Stimulated activated CD4-positive, alpha-beta T cell treated with anti-CD3 and anti-CD28 coated beads, TNF-alpha, amount 100 ng/mL, for 48 hours (primary cell): ENCODE measurements around the gene TOR1AIP1.
A peak's percentile ranks its signal among the peaks of the same experiment; 100 is the strongest.
"Not testable (repeated sequence)": the region's sequence is repeated elsewhere in the genome, so short reads cannot be mapped to it uniquely, and the experiment has no call there.

Experiments
- DNase-seq, 3 donors: peaks; one replicate each; pipeline ENCODE4 v3.0.0-alpha.2; 2020; ENCODE audit warnings: low read depth in 3 of 3

The TOR1AIP1 gene, protein sequence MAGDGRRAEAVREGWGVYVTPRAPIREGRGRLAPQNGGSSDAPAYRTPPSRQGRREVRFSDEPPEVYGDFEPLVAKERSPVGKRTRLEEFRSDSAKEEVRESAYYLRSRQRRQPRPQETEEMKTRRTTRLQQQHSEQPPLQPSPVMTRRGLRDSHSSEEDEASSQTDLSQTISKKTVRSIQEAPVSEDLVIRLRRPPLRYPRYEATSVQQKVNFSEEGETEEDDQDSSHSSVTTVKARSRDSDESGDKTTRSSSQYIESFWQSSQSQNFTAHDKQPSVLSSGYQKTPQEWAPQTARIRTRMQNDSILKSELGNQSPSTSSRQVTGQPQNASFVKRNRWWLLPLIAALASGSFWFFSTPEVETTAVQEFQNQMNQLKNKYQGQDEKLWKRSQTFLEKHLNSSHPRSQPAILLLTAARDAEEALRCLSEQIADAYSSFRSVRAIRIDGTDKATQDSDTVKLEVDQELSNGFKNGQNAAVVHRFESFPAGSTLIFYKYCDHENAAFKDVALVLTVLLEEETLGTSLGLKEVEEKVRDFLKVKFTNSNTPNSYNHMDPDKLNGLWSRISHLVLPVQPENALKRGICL

GRCh38 chr1:179882253-179883039 lies at the start of gene TOR1AIP1:
TSS of gene TOR1AIP1 (plus strand) at chr1:179882285. CDS start at chr1:179882503, 218 bp downstream.
- peak; percentile 91 to 95 (median 94) for DNase-seq

- not testable (repeated sequence) for DNase-seq
These were observed 45.2 kb upstream of the TOR1AIP1 start for GRCh38 chr1:179836686-179837445.

DNA sequence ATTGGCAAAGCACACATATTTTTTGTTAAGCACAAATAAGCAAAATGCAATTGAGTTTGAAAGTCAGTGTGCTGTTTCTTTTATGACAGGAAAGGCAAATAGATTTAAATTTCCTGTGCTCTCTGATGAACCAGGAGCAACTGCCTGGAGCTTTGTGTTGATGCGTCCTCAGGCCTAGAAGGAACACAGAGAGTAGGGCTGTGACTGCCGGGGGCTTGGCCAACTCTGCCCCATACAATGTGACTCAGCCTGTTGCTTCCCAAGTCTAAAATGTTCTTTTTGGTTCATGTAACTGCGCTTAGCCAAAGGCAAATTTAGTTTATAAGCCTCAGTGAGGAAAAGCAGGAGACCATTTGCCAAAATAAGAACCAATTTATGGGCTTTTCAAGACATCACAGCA lies 42.0 kb upstream of the TOR1AIP1 start:
- DNase-seq: no peak

GRCh38 chr1:179848233-179848632 lies 33.9 kb upstream of the TOR1AIP1 start:
- no peak for DNase-seq

DNA sequence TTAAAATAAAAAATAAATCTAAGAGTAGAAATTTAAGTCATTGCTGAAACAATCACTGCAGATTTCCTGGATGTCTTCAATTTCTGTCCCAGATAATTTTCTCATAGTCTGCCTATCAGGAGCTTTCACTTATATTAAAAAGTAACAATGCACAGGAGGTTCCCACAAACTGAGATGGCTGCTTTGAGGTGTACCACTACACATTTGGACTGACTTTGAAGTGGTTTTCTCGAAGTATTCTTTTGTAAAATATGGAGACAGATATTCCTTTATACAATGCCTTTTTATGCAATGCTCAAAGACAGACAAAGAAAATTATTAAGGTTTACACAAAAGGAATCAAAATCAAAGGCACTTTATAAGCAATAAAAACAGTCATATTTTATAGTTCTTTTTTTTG lies 29.0 kb upstream of the TOR1AIP1 start:
- no peak for DNase-seq

GRCh38 chr1:179855831-179856230 lies 26.3 kb upstream of the TOR1AIP1 start:
- not testable (repeated sequence) for DNase-seq

- DNase-seq: no peak
These were observed 25.8 kb upstream of the TOR1AIP1 start for GRCh38 chr1:179856296-179856695.

- no peak for DNase-seq
These were observed 25.1 kb upstream of the TOR1AIP1 start for GRCh38 chr1:179857009-179857408.

GRCh38 chr1:179860652-179861051 lies 21.4 kb upstream of the TOR1AIP1 start:
- DNase-seq: no peak

- no peak for DNase-seq
These were observed 16.7 kb upstream of the TOR1AIP1 start for GRCh38 chr1:179865377-179865776.

DNA sequence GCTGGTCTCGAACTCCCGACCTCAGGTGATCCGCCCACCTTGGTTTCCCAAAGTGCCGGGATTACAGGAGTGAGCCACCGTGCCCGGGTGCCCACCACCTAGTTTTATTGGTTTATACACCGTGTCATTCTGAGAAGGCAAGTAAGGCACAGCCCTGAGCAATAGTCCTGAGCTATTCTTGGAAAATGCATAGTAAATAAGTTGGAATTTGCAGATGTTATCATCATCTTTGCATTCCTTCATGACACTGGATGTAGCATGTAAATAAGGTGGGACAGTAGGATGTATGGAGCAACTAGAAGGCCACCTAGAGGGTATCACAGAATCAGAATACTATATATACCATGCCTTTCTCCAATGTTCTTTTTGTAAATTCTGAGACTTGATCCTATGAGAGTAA lies 15.5 kb upstream of the TOR1AIP1 start:
- DNase-seq: no peak

DNA sequence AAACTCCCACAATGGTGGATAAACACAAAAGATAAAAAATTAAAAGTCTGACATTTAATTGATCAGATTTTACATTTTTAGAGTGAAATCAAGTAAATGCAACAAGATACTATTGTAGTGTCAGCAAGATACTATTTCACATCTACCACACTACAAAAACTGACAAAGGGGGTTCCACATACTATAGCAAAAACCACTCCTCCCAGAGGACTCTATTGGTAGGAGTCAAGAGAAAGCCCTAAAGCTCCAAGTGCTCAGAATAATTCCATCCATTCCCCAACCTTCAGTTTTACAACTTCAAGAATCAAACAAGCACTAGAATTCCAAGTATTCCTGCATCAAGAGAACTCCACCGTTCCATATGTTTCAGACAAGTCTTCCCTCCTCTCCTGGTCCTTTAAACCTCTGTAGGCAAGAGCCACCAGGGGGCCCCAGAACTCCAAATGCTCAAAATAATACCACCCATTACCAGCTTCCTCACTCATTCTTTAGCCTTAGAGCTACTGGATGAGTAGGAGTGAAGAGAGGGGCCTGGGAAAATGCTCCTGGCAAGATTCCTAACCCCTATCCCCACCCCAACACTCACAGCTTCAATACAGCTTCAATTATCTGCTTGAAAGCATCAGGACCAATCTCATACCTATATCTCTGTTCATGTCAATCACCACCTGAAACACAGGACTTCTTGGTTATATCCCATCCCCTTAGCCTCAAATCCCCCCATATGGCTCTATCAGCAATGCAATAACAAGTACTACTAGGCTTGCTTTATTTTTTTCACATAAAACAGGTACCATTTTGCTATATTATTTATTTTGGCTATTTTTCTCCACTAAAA lies 14.4 kb upstream of the TOR1AIP1 start:
- peak in 1 of 3 donors; percentile 5 for DNase-seq

- DNase-seq: no peak
These were observed 11.2 kb upstream of the TOR1AIP1 start for GRCh38 chr1:179870870-179871269.

DNA sequence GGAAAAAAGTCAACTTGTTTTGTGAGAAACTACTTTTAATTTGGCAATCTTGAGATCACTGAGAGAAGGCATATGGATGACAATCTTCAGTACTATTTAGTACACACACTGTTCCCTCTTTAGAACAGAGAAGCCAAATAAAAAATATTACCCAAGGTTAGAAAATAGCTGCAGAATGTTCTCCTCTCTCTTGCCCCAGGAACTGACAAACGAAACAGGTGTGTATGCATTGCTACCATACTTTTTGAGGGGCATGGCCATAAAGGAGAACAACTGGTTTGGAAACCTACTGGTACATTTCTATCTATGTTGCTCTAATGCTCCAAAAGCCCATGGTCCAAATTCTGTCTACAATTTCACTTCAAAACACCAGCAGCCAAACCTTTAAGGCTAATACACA lies 10.1 kb upstream of the TOR1AIP1 start:
- no peak for DNase-seq

DNA sequence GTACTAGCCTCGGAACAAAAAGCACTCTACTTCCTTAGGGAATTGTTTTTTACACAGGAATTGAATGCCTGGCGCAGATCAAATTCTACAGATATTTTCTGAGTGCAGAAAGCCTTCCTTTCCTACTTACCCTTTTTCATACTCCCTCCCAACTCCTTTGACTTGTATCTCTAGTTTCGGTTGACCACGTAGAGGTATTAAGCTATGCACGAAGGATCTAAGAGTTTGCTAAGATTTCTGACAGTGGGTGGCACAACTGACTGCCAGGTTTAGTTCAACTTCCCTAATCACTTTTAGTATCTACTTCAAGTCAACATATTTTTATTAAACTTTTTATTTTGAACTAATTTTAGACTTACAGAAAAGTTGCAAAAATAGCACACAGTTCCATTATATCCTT lies 9.5 kb upstream of the TOR1AIP1 start:
- DNase-seq: no peak

- no peak for DNase-seq
These were observed 8.6 kb upstream of the TOR1AIP1 start for GRCh38 chr1:179873438-179873851.

GRCh38 chr1:179875596-179876299 lies 6.3 kb upstream of the TOR1AIP1 start:
- DNase-seq: no peak

GRCh38 chr1:179876300-179876715 lies 5.8 kb upstream of the TOR1AIP1 start:
- no peak for DNase-seq

DNA sequence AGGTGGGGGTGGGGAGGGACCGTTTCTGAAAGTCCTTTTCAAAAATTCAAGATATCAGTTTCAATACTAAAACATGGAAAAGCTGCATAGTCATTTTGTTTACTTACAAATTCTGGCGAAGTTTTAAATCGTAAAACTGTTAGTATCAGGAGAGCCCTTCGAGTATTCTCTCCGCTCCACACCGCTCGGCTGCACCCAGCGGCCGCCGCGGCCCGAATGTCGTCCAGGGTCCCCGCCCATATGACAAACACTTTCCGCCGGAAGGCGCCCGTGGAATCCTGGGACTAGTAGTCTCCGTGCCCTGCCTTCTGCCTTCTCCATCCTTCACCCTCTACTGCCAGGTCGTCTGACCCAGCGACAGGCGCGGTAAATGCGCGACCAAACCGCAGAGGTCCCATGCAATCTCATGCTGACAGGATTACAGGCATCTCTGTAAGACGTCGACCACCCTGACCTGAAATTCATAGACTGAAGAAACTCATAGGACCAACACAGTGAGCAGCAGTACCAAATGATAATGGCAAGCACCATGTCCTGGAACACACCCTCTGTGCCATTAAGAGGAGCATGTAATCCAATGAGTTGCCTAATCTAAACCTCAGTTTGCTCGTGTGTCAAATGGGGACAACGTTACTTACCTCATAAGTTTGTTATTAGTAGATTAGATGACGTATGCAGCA lies 4.4 kb upstream of the TOR1AIP1 start, which contains the start of gene TOR1AIP2:
TOR1AIP2 (minus strand) TSS at position 218 of the 680 bp plus-strand sequence. CDS start 25,138 bp downstream, outside the sequence.
- DNase-seq: peak; percentile 79 to 83 (median 81)
